Fibroblast of villous mesenchyme (primary cell): ENCODE data around the gene TMEM109. TPM values are rescaled to one million over a fixed set of nuclear protein-coding genes. Genes with fewer than 3 reads are reported as not detected.

Source experiments
- DNase-seq: peaks from one replicate; pipeline ENCODE4 v3.0.0-alpha.2; 2010; ENCODE audit warnings: low read depth
- H3K4me3 ChIP-seq: 2 replicates; pipeline ENCODE4 v1.5.1; 2011; ENCODE audit warnings: low read depth, mild to moderate bottlenecking, low read length
- total RNA-seq: library from RNA; depleted of rRNA; stranded (reverse); fragments of >200 nt; gene quantifications from 2 replicates; pipeline ENCODE4 v1.2.3, GENCODE V29; 2012
- TF ChIP-seq, protein P1 (sequence below): IDR thresholded peaks from 2 replicates; pipeline ENCODE4 v1.5.1; 2012; ENCODE audit warnings: low read depth, mild to moderate bottlenecking, low read length; ENCODE audit not compliant: insufficient read depth

TMEM109 gene
- total RNA-seq, 1 donor: 28.9 TPM

DNA sequence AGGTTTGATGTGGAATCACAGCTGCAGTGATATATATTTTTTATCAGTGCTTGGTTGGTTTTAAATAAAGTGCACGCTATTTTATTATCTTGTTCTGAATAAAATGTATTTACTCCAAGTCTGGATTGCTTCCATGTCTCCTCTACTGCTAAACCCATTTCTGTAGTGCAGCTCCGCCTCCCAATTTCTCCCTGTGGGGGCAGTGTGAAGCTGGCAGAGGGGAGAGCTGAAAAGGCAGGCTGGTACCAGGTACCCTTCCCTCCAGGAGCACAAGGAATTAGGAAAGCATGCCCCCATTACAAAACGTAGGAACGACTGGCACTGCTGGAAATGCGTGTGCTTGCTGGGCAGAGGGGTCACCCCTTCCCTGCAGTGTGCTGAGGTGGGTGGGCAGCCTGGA, 9.4 kb downstream of the TMEM109 start:
- H3K4me3 ChIP-seq: no peak overlapping the region
- DNase-seq: no peak
- TF ChIP-seq, protein P1, sequence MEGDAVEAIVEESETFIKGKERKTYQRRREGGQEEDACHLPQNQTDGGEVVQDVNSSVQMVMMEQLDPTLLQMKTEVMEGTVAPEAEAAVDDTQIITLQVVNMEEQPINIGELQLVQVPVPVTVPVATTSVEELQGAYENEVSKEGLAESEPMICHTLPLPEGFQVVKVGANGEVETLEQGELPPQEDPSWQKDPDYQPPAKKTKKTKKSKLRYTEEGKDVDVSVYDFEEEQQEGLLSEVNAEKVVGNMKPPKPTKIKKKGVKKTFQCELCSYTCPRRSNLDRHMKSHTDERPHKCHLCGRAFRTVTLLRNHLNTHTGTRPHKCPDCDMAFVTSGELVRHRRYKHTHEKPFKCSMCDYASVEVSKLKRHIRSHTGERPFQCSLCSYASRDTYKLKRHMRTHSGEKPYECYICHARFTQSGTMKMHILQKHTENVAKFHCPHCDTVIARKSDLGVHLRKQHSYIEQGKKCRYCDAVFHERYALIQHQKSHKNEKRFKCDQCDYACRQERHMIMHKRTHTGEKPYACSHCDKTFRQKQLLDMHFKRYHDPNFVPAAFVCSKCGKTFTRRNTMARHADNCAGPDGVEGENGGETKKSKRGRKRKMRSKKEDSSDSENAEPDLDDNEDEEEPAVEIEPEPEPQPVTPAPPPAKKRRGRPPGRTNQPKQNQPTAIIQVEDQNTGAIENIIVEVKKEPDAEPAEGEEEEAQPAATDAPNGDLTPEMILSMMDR: no peak

DNA sequence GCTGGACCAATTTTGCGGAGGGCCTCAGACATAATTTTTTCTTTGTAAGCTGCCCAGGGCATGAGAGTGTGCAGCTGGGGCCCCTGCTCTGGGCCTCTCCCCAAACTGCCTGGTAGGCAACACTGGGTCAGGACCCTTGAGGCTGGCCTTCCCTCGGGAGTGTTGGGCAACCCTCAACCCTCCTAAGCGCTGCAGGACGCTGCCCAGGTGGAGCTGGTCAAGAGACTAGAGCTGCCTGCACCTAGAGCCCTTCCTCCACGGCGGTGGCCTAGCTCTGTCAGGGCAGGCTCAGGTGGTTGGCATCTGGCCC, 9.8 kb downstream of the TMEM109 start:
- peak overlapping the region; percentile 72 for H3K4me3 ChIP-seq
- TF ChIP-seq, protein P1: no peak
- no peak for DNase-seq

DNA sequence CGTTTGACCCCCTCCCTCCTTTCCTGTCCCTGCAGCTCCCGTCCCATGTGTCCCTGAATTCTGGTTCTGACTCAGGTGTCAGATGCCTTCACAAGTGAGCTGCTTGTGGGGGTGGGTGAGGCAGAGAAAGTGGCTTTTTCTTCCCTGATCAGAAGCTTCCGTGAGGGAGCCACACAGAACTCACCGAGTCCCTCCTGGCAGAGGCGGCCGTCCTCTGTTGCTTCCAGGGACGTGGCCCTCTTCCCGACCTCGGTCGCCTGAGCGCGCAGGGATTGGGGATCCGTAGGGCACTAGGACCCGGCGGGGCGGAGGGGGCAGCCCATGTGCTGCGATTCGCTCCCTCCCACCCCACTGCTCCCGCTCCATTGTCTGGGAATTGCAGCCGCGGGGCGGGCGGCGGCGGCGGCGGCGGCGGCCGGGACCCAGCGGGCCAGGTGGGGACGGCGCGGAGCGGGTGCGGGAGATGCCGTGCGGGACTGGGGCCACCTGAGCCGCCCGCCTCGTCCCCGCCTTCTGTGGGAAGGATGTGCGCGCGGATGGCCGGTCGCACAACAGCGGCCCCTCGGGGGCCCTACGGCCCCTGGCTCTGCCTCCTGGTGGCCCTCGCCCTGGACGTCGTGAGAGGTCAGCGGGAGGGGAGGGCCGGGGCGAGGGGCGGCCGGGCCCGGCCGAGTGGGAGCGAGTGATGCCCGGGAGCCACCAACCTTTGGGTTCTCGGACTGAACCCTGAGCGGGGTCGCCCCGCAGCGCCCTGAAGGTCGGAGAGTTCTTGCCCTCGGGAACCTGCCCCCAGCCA, 10.3 kb downstream of the TMEM109 start, which contains the start of gene TMEM132A:
Gene TMEM132A, plus strand, starts transcription at position 351 of the 796 bp plus-strand sequence. Its CDS starts 174 bp downstream, at position 525.
- DNase-seq: peak; percentile 64
- H3K4me3 ChIP-seq: peak within 1 kb of the TSS; percentile 72
- TF ChIP-seq, protein P1: no peak

DNA sequence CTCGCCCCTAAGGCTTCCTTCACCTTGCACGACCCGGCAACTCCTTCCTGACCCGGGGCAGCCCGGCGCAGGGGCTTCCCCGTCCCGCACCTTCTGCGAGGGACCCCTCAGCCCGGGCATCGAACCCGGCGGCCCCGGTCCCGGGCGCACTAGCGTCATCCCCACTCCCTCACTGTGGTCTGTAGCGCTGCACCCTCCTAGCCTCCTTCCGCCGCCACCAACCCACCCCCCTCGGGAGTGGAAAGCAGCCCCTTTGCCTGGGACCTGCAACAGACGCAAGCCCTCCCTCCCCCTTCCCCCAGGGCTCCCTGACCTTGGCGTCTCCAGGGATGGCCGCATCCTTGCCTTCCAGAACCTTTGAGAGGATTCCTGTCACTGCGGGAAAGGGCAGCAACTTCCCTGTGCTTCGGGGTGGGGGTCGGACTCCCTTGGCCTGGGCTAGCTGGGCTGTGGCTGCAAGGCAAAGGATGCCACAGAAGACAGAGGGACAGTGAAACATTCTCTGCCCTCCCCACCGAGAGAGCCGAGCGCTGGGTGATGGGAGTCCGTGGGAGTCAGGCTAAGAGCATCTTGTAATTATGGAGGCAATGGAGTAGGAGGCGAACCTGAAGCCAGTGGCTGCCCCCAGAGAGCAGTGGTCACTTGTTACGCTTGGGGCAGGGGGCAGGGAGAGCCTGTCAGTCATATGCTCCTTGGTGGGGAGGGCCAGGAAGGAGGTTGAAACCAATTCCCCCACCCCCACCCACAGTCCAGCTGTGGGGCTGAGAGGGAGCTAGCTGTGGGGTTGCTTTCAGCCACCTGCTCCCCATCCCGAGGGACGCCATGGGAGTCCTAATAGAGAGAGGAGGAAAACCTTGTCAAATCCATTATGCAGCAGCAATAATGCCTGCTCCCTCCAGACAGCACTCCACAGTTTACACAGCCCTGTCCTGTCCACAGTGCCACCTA, 11.2 kb downstream of the TMEM109 start:
- TF ChIP-seq, protein P1: no peak
- no peak for DNase-seq
- H3K4me3 ChIP-seq: peak overlapping the region; percentile 72

DNA sequence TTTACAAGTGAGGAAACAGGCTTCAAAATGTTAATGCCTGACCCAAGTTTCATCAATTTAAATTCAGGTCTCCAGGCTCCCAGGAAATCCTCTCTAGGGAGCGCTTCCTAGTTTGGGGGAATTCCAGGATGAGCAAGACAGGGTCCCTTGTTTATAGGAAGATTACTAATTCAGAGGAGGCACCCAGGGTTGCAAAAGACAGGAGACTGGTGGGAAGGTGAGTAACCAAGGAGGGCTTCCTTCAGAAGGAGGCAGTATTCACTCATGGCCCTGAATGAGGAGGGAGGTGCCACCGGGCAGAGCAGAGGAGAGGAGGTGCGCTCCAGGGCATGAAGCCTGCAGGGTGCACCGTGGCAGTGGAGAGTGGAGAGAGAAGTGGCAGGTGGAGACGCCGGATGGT, 11.9 kb downstream of the TMEM109 start:
- peak; percentile 37 for DNase-seq
- TF ChIP-seq, protein P1: no peak
- no peak overlapping the region for H3K4me3 ChIP-seq

DNA sequence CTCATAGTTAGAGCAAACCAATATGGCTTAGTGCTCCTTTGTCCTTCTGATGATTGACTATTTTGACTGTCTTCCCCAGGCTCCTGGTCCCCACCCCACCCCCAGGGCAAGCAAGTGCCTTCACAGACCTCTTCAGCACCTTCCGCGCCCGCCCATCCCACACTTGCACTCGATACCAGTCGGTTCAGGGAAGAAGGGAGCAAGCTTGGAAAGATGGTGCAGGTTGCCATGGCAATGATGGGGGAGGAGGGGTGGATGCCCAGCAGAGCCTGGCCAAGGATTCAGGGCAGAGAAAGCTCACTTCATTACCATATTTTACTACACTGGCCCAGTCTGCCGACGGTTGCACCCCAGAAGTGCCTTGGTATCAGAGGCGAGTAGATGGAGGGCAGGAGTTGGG, 12.5 kb downstream of the TMEM109 start:
- no peak overlapping the region for H3K4me3 ChIP-seq
- TF ChIP-seq, protein P1: no peak
- no peak for DNase-seq
